Progenitor cell of endocrine pancreas (in vitro differentiated cells): ENCODE results near the gene ALDH6A1. TPM values are rescaled to one million over a fixed set of nuclear protein-coding genes. Genes with fewer than 3 reads are reported as not detected.

ENCODE experiments used
- DNase-seq: peaks from one replicate; pipeline ENCODE4 v3.0.0; 2021; ENCODE audit warnings: low spot score; ENCODE audit not compliant: unreplicated experiment
- H3K27ac Mint-ChIP-seq: 2 replicates; pipeline ENCODE4 v1.8.0; 2021; ENCODE audit warnings: mild to moderate bottlenecking, moderate library complexity, mixed read lengths
- H3K27me3 Mint-ChIP-seq: 2 replicates; pipeline ENCODE4 v1.8.0; 2021; ENCODE audit warnings: mixed read lengths
- H3K36me3 Mint-ChIP-seq: 2 replicates; pipeline ENCODE4 v1.8.0; 2022; ENCODE audit warnings: mixed read lengths; ENCODE audit not compliant: insufficient read depth
- H3K4me1 Mint-ChIP-seq: 2 replicates; pipeline ENCODE4 v1.8.0; 2021; ENCODE audit warnings: low read depth, mixed read lengths
- H3K4me3 Mint-ChIP-seq: 2 replicates; pipeline ENCODE4 v1.8.0; 2021; ENCODE audit warnings: low read depth, mild to moderate bottlenecking, moderate library complexity, mixed read lengths
- H3K9me3 Mint-ChIP-seq: 2 replicates; pipeline ENCODE4 v1.8.0; 2021; ENCODE audit warnings: low read depth, mixed read lengths
- total RNA-seq: library from RNA; stranded (reverse); gene quantifications from 2 replicates; pipeline ENCODE4 v1.2.1, GENCODE V29; 2021
- TF ChIP-seq, protein P1 (sequence below): fragments of 200-600 bp; sonication (generic); IDR thresholded peaks from one replicate; pipeline ENCODE4 v1.5.0; 2021; ENCODE audit warnings: antibody characterized with exemption, mild to moderate bottlenecking; ENCODE audit not compliant: unreplicated experiment

ALDH6A1 gene
- total RNA-seq, 1 donor from 2014 or later, result 57.3 TPM

DNA sequence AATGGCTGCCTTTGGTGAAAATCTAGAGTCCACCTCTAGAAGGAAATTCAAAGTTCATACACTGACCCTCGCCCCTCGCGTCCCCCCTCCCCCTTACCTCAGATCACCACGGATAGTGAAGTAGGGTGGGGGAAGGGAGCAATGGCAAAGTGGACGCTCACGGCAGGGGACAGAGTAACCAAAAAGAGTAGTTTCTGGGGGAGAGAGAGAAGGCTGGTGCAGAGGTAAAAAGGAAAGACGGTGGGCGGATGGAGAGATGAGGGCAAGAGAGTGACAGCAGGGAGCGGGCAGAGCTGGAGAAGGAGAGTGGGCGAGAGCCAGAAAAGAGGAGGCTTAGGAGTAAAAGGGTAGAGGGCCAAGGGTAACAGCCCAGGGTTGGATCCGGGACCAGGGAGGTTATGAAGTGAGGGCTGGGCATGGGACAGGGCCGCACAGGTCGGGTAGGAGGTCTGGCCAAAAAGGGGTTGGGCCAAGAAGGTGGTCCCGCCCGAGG, 423 bp downstream of the ALDH6A1 start:
- Mint-ChIP-seq H3K4me3 (peak overlapping the region; percentile 100), H3K27me3 (no peaks in the 10 kb centered on the region), H3K27ac (peak overlapping the region; percentile 97), H3K4me1 (peaks cover 25% of the 10 kb centered on the region), H3K36me3 (no peaks in the 10 kb centered on the region), H3K9me3 (no peaks in the 10 kb centered on the region)
- no peak for DNase-seq
- TF ChIP-seq, protein P1, sequence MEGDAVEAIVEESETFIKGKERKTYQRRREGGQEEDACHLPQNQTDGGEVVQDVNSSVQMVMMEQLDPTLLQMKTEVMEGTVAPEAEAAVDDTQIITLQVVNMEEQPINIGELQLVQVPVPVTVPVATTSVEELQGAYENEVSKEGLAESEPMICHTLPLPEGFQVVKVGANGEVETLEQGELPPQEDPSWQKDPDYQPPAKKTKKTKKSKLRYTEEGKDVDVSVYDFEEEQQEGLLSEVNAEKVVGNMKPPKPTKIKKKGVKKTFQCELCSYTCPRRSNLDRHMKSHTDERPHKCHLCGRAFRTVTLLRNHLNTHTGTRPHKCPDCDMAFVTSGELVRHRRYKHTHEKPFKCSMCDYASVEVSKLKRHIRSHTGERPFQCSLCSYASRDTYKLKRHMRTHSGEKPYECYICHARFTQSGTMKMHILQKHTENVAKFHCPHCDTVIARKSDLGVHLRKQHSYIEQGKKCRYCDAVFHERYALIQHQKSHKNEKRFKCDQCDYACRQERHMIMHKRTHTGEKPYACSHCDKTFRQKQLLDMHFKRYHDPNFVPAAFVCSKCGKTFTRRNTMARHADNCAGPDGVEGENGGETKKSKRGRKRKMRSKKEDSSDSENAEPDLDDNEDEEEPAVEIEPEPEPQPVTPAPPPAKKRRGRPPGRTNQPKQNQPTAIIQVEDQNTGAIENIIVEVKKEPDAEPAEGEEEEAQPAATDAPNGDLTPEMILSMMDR, result no peak

GRCh38 chr14:74083161-74083560, 1.1 kb downstream of the ALDH6A1 start:
- no peaks in the 10 kb centered on the region for H3K9me3 Mint-ChIP-seq
- no peaks in the 10 kb centered on the region for H3K36me3 Mint-ChIP-seq
- TF ChIP-seq, protein P1, result no peak
- no peak for DNase-seq
- H3K4me1 Mint-ChIP-seq, result peaks cover 23% of the 10 kb centered on the region
- H3K27ac Mint-ChIP-seq, result peak overlapping the region; percentile 97
- no peaks in the 10 kb centered on the region for H3K27me3 Mint-ChIP-seq
- H3K4me3 Mint-ChIP-seq, result peak overlapping the region; percentile 100

- Mint-ChIP-seq H3K9me3 (no peaks in the 10 kb centered on the region), H3K4me1 (peaks cover 23% of the 10 kb centered on the region), H3K4me3 (no peak overlapping the region), H3K27me3 (no peaks in the 10 kb centered on the region), H3K27ac (peak overlapping the region; percentile 79), H3K36me3 (no peaks in the 10 kb centered on the region)
- TF ChIP-seq, protein P1, result no peak
- DNase-seq, result no peak
Measured at GRCh38 chr14:74081491-74081890, 2.8 kb downstream of the ALDH6A1 start.

DNA sequence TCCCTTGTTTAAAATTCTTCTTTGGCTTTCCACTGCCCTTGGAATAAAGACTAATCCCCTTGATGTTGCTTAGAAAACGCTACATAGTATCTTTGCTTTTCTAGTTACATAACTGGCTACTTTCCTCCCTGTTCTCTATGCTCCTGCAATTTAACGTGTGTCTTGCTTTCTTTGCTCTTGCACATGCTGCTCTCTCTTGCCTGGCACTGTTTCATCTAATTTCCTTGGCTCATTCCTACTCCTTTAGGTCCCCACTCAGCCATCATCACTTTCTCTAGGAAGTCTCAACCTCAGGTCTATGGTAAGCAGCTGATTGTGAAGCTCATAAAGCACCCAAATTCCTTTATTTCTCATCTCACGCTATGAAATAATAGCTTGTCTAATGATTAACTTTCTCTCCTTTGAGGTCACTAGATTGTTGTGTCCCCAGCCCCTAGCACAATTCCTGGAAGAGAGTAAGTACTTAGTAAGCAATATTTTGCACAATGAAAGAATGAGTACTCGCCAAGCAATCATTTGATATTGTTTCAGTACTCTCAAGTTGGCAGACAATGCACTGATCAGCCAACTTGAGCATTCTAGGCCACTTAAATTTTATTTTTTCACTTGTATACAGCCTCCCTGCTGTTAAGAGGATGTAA, 3.3 kb downstream of the ALDH6A1 start:
- Mint-ChIP-seq H3K27me3 (no peaks in the 10 kb centered on the region), H3K36me3 (no peaks in the 10 kb centered on the region), H3K4me1 (peaks cover 22% of the 10 kb centered on the region), H3K9me3 (no peaks in the 10 kb centered on the region), H3K27ac (peak overlapping the region; percentile 79), H3K4me3 (no peak overlapping the region)
- DNase-seq, result no peak
- TF ChIP-seq, protein P1, result no peak

GRCh38 chr14:74077401-74077800, 6.9 kb downstream of the ALDH6A1 start:
- peaks cover 2% of the 10 kb centered on the region for H3K36me3 Mint-ChIP-seq
- no peak overlapping the region for H3K4me3 Mint-ChIP-seq
- no peak for DNase-seq
- no peaks in the 10 kb centered on the region for H3K9me3 Mint-ChIP-seq
- peak overlapping the region; percentile 49 for H3K27ac Mint-ChIP-seq
- TF ChIP-seq, protein P1, result no peak
- peaks cover 8% of the 10 kb centered on the region for H3K4me1 Mint-ChIP-seq
- H3K27me3 Mint-ChIP-seq, result no peaks in the 10 kb centered on the region
